Adipocyte (in vitro differentiated cells): ENCODE data around the gene DHRS4.
A peak's percentile ranks its signal among the peaks of the same experiment; 100 is the strongest.

ENCODE experiments used
- DNase-seq: peaks from one replicate; pipeline ENCODE4 v3.0.0-alpha.2; 2015; ENCODE audit warnings: low read depth
- H3K27me3 ChIP-seq: replicated peaks from 2 replicates; pipeline ENCODE4 v1.7.0; 2013; ENCODE audit warnings: mild to moderate bottlenecking, low read length, moderate library complexity; ENCODE audit not compliant: control insufficient read depth, insufficient read depth
- H3K36me3 ChIP-seq: 2 replicates; pipeline ENCODE4 v1.7.0; 2013; ENCODE audit warnings: low read length, mild to moderate bottlenecking, moderate library complexity; ENCODE audit not compliant: control insufficient read depth, insufficient read depth, severe bottlenecking
- H3K4me1 ChIP-seq: 2 replicates; pipeline ENCODE4 v1.7.0; 2013; ENCODE audit warnings: mild to moderate bottlenecking, low read length, moderate library complexity; ENCODE audit not compliant: control insufficient read depth, insufficient read depth
- H3K4me3 ChIP-seq: 2 replicates; pipeline ENCODE4 v1.7.0; 2013; ENCODE audit warnings: mild to moderate bottlenecking, low read length, moderate library complexity
- H3K9ac ChIP-seq: 2 replicates; pipeline ENCODE4 v1.7.0; 2013; ENCODE audit warnings: mild to moderate bottlenecking, low read length, moderate library complexity
- H3K9me3 ChIP-seq: 2 replicates; pipeline ENCODE4 v1.7.0; 2013; ENCODE audit warnings: mild to moderate bottlenecking, low read length, moderate library complexity; ENCODE audit not compliant: control insufficient read depth

DHRS4 gene

DNA sequence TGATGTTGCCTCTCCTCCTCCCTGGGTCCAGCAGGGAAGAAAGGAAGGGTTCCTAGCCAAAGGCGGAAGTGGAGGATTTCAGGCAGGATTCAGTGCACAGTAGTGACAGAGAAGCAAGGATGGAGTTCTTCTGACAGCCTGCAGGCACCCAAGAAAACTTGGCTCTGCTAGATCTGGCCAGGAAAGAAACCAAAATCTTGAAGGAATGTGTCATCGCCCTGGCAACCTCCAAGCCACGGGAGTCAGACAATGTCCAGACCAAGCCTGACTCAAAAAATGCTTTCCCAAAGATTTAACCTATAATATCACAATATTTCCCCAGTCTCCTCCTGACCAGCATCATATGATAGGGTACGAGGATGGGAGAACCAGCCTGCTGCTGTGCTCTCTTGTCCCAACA, 22.8 kb upstream of the DHRS4 start:
- Histone ChIP-seq H3K9me3 (no peaks in the 10 kb centered on the region), H3K9ac (no peak overlapping the region), H3K4me1 (peaks cover 24% of the 10 kb centered on the region), H3K27me3 (no peaks in the 10 kb centered on the region), H3K4me3 (no peak overlapping the region), H3K36me3 (no peaks in the 10 kb centered on the region)
- peak; percentile 72 for DNase-seq

DNA sequence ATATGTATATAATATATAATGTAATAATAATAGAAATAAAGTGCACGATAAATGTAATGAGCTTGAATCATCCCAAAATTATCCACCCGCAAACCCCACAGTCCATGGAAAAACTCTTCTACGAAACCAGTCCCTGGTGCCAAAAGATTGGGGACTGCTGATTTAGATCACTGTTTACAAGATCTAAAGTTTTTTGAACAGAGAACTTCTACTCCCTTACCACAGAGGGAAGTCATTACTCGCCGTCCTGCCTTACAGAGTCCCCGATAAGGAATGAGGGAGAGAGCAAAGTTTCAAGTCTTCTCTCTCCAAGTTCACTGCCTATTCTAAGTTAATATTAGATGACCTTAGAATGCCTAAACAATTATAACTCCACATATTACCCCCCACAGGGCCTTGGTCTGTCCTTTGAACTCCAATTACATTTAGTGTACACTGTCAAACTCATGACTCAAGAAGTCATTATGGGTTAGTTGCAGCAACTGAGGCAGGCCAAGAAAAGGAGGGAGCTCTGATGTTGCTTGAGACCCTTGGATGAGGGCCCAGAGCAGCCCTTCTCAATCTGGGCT, 21.8 kb upstream of the DHRS4 start:
- Histone ChIP-seq H3K9me3 (no peaks in the 10 kb centered on the region), H3K9ac (no peak overlapping the region), H3K4me1 (peaks cover 28% of the 10 kb centered on the region), H3K27me3 (no peaks in the 10 kb centered on the region), H3K4me3 (no peak overlapping the region), H3K36me3 (no peaks in the 10 kb centered on the region)
- DNase-seq, result no peak

- Histone ChIP-seq H3K4me1 (peaks cover 28% of the 10 kb centered on the region), H3K9me3 (no peaks in the 10 kb centered on the region), H3K36me3 (no peaks in the 10 kb centered on the region), H3K9ac (no peak overlapping the region), H3K4me3 (no peak overlapping the region), H3K27me3 (no peaks in the 10 kb centered on the region)
- no peak for DNase-seq
These were observed 20.9 kb upstream of the DHRS4 start for GRCh38 chr14:23932639-23933038.

GRCh38 chr14:23933108-23933741, 20.3 kb upstream of the DHRS4 start:
- Histone ChIP-seq H3K9me3 (no peaks in the 10 kb centered on the region), H3K36me3 (no peaks in the 10 kb centered on the region), H3K27me3 (no peaks in the 10 kb centered on the region), H3K4me1 (peaks cover 28% of the 10 kb centered on the region), H3K9ac (no peak overlapping the region), H3K4me3 (no peak overlapping the region)
- no peak for DNase-seq

GRCh38 chr14:23933742-23934128, 19.8 kb upstream of the DHRS4 start:
- Histone ChIP-seq H3K9ac (no peak overlapping the region), H3K27me3 (no peaks in the 10 kb centered on the region), H3K36me3 (no peaks in the 10 kb centered on the region), H3K9me3 (no peaks in the 10 kb centered on the region), H3K4me1 (peaks cover 28% of the 10 kb centered on the region), H3K4me3 (no peak overlapping the region)
- no peak for DNase-seq

- Histone ChIP-seq H3K4me1 (peaks cover 19% of the 10 kb centered on the region), H3K36me3 (no peaks in the 10 kb centered on the region), H3K9ac (no peak overlapping the region), H3K27me3 (no peaks in the 10 kb centered on the region), H3K4me3 (no peak overlapping the region), H3K9me3 (no peaks in the 10 kb centered on the region)
- no peak for DNase-seq
These were observed 18.4 kb upstream of the DHRS4 start for GRCh38 chr14:23935158-23935557.

- H3K4me1 ChIP-seq, result peaks cover 8% of the 10 kb centered on the region
- no peak overlapping the region for H3K4me3 ChIP-seq
- no peak for DNase-seq
These were observed 17.3 kb upstream of the DHRS4 start for GRCh38 chr14:23936084-23936829.

GRCh38 chr14:23937203-23937602, 16.4 kb upstream of the DHRS4 start:
- DNase-seq, result no peak
- Histone ChIP-seq H3K4me3 (no peak overlapping the region), H3K36me3 (peaks cover 7% of the 10 kb centered on the region), H3K4me1 (peaks cover 7% of the 10 kb centered on the region), H3K27me3 (no peaks in the 10 kb centered on the region), H3K9me3 (no peaks in the 10 kb centered on the region), H3K9ac (no peak overlapping the region)

More at GRCh38 chr14:23936084-23936829, 17.3 kb upstream of the DHRS4 start:
- Histone ChIP-seq H3K36me3 (peaks cover 7% of the 10 kb centered on the region), H3K27me3 (no peaks in the 10 kb centered on the region), H3K9ac (no peak overlapping the region), H3K9me3 (no peaks in the 10 kb centered on the region)

- DNase-seq, result no peak
- Histone ChIP-seq H3K4me3 (no peak overlapping the region), H3K27me3 (no peaks in the 10 kb centered on the region), H3K36me3 (peaks cover 7% of the 10 kb centered on the region), H3K4me1 (peaks cover 4% of the 10 kb centered on the region), H3K9me3 (no peaks in the 10 kb centered on the region), H3K9ac (no peak overlapping the region)
These were observed 14.7 kb upstream of the DHRS4 start for GRCh38 chr14:23938823-23939222.

- H3K27me3 ChIP-seq, result no peaks in the 10 kb centered on the region
- H3K9ac ChIP-seq, result no peak overlapping the region
- H3K36me3 ChIP-seq, result peaks cover 7% of the 10 kb centered on the region
- peaks cover 4% of the 10 kb centered on the region for H3K4me1 ChIP-seq
- no peak overlapping the region for H3K4me3 ChIP-seq
- DNase-seq, result no peak
- no peaks in the 10 kb centered on the region for H3K9me3 ChIP-seq
These were observed 13.8 kb upstream of the DHRS4 start for GRCh38 chr14:23939607-23940326.

GRCh38 chr14:23941230-23941629, 12.3 kb upstream of the DHRS4 start:
- Histone ChIP-seq H3K4me3 (no peak overlapping the region), H3K36me3 (peaks cover 7% of the 10 kb centered on the region), H3K9me3 (no peaks in the 10 kb centered on the region), H3K27me3 (no peaks in the 10 kb centered on the region), H3K4me1 (peaks cover 4% of the 10 kb centered on the region), H3K9ac (no peak overlapping the region)
- no peak for DNase-seq
